ENCODE results near the gene MUC5B.

MUC5B gene

GRCh38 chr11:1192741-1193325 lies 30.0 kb upstream of the MUC5B start:
- DNase-seq = no peak

- DNase-seq = no peak
Measured at GRCh38 chr11:1193326-1194230, 29.3 kb upstream of the MUC5B start.

- DNase-seq = no peak
Measured at GRCh38 chr11:1194231-1194976, 28.5 kb upstream of the MUC5B start.

GRCh38 chr11:1194977-1195681 lies 27.7 kb upstream of the MUC5B start:
- no peak for DNase-seq

- DNase-seq = no peak
Measured at GRCh38 chr11:1195682-1196515, 27.0 kb upstream of the MUC5B start.

- no peak for DNase-seq
Measured at GRCh38 chr11:1196516-1197391, 26.1 kb upstream of the MUC5B start.

- no peak for DNase-seq
Measured at GRCh38 chr11:1197431-1197885, 25.4 kb upstream of the MUC5B start.

- DNase-seq = no peak
Measured at GRCh38 chr11:1197886-1198560, 24.8 kb upstream of the MUC5B start.

- DNase-seq = no peak
Measured at GRCh38 chr11:1198561-1199240, 24.2 kb upstream of the MUC5B start.

- DNase-seq = no peak
Measured at GRCh38 chr11:1199241-1199750, 23.6 kb upstream of the MUC5B start.

- no peak for DNase-seq
Measured at GRCh38 chr11:1199751-1200610, 22.9 kb upstream of the MUC5B start.

- DNase-seq = no peak
Measured at GRCh38 chr11:1200611-1201191, 22.2 kb upstream of the MUC5B start.

- no peak for DNase-seq
Measured at GRCh38 chr11:1201395-1202153, 21.3 kb upstream of the MUC5B start.

GRCh38 chr11:1202154-1202775 lies 20.6 kb upstream of the MUC5B start:
- no peak for DNase-seq

GRCh38 chr11:1202776-1203504 lies 19.9 kb upstream of the MUC5B start:
- DNase-seq = peak; percentile 15
